Activated CD4-positive, alpha-beta T cell treated with anti-CD3 and anti-CD28 coated beads, Interleukin-2, amount 10 ng/mL, durations not matched to agents 7 days and 5 days (primary cell): ENCODE results near the gene GNB1L. TPM values are rescaled to one million over a fixed set of nuclear protein-coding genes. Genes with fewer than 3 reads are reported as not detected.

Source experiments
- CTCF ChIA-PET: fragments of 350-600 bp; sonication (Branson Sonifier 250); formaldehyde crosslinking; loops from one replicate; lab custom pipeline; 2021; ENCODE audit warnings: antibody characterized with exemption; lab: Charles Lee
- POLR2A ChIA-PET: fragments of 350-600 bp; sonication (Branson Sonifier 250); formaldehyde crosslinking; loops from one replicate; lab custom pipeline; 2021; ENCODE audit warnings: antibody characterized with exemption; lab: Charles Lee
- DNase-seq: peaks from one replicate; pipeline ENCODE4 v3.0.0-alpha.2; 2020
- H3K27ac Mint-ChIP-seq: one replicate; pipeline ENCODE4 v1.8.0; 2021; ENCODE audit warnings: mild to moderate bottlenecking, moderate library complexity, mixed read lengths
- H3K27me3 Mint-ChIP-seq: one replicate; pipeline ENCODE4 v1.8.0; 2021; ENCODE audit warnings: mixed read lengths
- H3K36me3 Mint-ChIP-seq: one replicate; pipeline ENCODE4 v1.8.0; 2021; ENCODE audit warnings: low read depth, mixed read lengths
- H3K4me1 Mint-ChIP-seq: one replicate; pipeline ENCODE4 v1.8.0; 2021; ENCODE audit warnings: mixed read lengths
- H3K4me3 Mint-ChIP-seq: one replicate; pipeline ENCODE4 v1.8.0; 2021; ENCODE audit warnings: mild to moderate bottlenecking, moderate library complexity, mixed read lengths
- H3K9me3 Mint-ChIP-seq: one replicate; pipeline ENCODE4 v1.8.0; 2021; ENCODE audit warnings: mixed read lengths
- total RNA-seq, 2 experiments: library from RNA; stranded (reverse); gene quantifications; one replicate each; pipeline ENCODE4 v1.2.3, GENCODE V29; 2021

GNB1L gene
- total RNA-seq, 2 experiments from 2014 or later, result 5.3 to 7.3 TPM

DNA sequence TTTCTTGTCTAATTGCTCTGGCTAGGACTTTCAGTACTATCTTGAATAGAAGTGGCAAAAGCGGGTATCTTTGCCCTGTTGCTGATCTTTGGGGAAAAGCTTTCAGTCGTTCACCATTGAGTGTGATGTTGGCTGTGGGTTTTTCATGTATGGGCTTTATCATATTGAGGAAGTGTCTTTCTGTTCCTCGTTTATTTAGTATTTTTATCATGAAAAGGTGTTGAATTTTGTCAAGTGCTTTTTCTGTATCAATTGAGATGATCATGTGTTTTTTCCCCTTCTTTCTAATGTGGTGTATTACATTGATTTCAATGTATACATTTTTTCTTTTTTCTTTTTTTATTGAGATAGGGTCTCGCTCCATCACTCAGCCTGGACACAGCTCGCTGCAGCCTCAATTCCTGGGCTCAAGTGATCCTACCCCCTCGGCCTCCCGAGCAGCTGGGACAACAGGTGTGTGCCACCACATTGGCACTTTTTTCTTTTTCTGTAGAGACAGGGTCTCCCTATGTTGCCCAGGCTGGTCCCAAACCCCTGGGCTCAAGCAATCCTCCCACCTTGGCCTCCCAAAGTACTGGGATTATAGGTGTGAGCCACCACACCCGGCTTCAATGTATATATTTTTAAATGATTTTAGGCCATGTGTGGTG lies 5.3 kb upstream of the GNB1L start:
- no peaks in the 10 kb centered on the region for H3K27me3 Mint-ChIP-seq
- ChIA-PET CTCF (no interaction called here), POLR2A (no interaction called here)
- H3K4me1 Mint-ChIP-seq, result peaks cover 14% of the 10 kb centered on the region
- H3K27ac Mint-ChIP-seq, result no peak overlapping the region
- H3K36me3 Mint-ChIP-seq, result peaks cover 7% of the 10 kb centered on the region
- H3K9me3 Mint-ChIP-seq, result no peaks in the 10 kb centered on the region
- H3K4me3 Mint-ChIP-seq, result no peak overlapping the region
- no peak for DNase-seq

GRCh38 chr22:19857382-19857781 lies 2.7 kb upstream of the GNB1L start:
- ChIA-PET POLR2A (no interaction called here), CTCF (no interaction called here)
- Mint-ChIP-seq H3K27ac (no peak overlapping the region), H3K9me3 (no peaks in the 10 kb centered on the region), H3K27me3 (no peaks in the 10 kb centered on the region), H3K4me1 (peaks cover 32% of the 10 kb centered on the region), H3K4me3 (no peak overlapping the region), H3K36me3 (peaks cover 15% of the 10 kb centered on the region)
- no peak for DNase-seq

GRCh38 chr22:19855504-19856409 lies 1.1 kb upstream of the GNB1L start:
- H3K27ac Mint-ChIP-seq, result peak overlapping the region; percentile 97
- peaks cover 35% of the 10 kb centered on the region for H3K4me1 Mint-ChIP-seq
- peaks cover 20% of the 10 kb centered on the region for H3K36me3 Mint-ChIP-seq
- peak overlapping the region; percentile 96 for H3K4me3 Mint-ChIP-seq
- CTCF ChIA-PET, result interaction anchor here (0.6 to 1.3 kb wide), 3 partner anchors 12 to 63 kb away, joined by 3 to 4 read pairs (median 4); no protein-coding TSS in a partner anchor
- POLR2A ChIA-PET, result interaction anchor here (0.6 to 1.0 kb wide), 3 partner anchors 24 to 261 kb away, joined by 3 read pairs; partner anchors contain the start of gene TRMT2A
- no peaks in the 10 kb centered on the region for H3K9me3 Mint-ChIP-seq
- no peaks in the 10 kb centered on the region for H3K27me3 Mint-ChIP-seq
- peak; percentile 48 for DNase-seq

DNA sequence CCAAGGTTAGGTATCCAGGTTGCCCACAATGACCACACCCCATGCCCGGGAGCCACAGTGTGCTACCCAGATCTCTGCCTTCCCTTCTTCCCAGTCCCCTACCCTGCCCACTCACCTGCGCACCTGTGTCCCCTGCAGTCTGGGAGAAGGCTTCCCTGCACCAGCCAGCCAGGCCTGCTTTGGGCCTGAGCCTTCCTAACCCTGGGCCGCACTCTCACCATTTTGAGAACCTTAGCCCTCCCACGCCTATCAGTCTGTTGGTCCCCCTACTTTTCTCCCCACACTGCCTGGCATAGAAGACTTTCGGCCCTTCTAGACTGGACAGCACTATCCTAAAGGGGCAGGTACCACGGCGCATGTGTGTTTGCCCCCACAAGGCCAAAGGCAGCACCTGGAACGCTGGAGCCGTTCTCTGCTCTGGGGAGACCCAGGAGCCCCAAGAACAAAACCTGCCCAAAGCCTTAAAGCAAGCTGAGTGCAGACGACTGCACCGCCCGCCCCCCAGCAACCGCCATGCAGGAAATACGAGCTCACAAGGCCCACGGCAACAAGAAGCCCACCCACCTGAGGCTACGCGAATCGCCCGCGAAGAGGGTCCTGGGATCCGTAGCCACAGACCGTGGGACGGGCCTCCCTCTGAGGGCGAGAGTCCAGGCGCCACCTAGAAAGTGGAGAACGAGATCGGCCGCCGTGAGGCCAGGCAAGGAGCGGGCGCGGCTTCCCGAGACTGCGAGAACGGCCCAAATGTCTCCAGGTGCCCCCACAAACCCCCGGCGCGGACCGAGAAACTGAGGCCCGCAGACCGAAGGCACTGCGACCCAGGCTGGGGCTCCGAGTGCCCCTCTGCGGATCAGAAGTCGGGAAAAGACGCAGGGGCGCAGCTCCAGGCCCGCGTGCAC lies 546 bp downstream of the GNB1L start:
- POLR2A ChIA-PET, result no interaction called here
- Mint-ChIP-seq H3K4me3 (peak overlapping the region; percentile 96), H3K4me1 (peaks cover 42% of the 10 kb centered on the region), H3K27me3 (no peaks in the 10 kb centered on the region), H3K9me3 (no peaks in the 10 kb centered on the region), H3K36me3 (peaks cover 33% of the 10 kb centered on the region), H3K27ac (peak overlapping the region; percentile 97)
- peak; percentile 35 for DNase-seq
- CTCF ChIA-PET, result no interaction called here

DNA sequence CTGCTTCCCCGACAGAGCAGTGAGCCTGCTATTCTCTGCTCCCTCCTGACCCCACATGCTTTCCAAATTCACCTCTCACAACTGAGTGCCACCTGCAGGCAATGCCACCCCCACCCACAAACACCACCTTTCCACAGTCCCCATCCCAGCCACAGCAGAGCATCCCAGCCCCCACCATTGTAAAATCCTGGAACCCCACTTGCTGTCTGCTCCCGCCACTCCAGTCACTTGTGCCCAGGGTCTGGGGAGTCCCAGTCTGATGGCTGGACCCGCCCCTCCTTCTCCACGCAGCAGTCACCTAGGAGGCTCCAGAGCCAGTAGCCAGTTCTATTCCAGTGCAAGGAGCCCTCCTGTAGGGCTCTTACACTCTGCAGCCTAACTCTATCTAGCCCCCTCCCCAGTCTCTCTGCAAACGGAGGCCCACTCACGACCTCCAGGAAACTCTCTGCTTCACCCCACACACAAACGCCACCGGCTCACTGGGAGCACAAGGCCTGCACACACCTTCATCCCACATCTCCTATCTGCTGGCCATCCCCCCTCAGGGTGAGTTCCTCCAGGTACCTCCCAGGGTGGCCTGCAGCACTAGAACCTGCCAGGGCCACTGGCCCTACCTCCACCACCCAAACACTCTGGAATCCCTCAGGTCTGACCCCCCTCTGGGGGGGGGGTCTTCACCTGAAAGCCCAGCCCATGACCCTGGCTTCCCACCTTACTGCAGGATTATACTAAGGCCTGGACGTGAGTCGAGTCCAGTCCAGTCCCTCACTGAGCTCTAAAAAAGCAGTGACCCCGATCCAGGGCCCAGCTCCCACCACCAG lies 1.4 kb downstream of the GNB1L start:
- CTCF ChIA-PET, result no interaction called here
- Mint-ChIP-seq H3K27me3 (no peaks in the 10 kb centered on the region), H3K27ac (peak overlapping the region; percentile 97), H3K4me3 (peak overlapping the region; percentile 96), H3K36me3 (peaks cover 33% of the 10 kb centered on the region), H3K9me3 (no peaks in the 10 kb centered on the region), H3K4me1 (peaks cover 42% of the 10 kb centered on the region)
- POLR2A ChIA-PET, result no interaction called here
- DNase-seq, result no peak

DNA sequence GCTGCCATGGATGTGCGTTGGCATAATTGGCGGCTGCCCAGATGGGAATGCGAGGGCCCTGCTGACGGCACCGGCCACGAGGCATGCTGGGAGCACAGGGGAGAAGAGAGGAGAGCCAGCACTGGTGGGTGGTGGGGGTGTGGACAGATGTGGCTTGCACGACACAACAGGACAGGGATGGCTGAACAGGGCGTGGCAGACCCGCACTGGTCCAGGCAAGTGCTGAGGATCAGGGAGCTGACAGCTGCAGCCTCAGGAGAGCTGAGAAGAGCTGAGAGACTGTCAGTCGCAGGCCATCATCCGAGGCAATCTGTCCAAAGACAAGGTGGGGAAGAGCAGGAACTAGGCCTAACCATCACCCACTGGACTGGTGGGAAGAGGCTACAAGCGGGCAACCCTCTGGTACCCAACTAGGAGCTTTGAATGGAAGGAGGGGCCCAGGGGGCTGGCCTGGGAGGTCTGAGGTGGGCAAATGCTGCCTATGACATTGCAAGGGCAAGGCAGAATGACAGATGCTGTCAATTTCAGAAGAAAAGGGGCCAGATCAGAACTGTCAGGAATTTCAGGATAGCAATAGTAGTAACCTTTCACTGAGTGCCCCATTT lies 2.4 kb downstream of the GNB1L start:
- Mint-ChIP-seq H3K4me1 (peaks cover 43% of the 10 kb centered on the region), H3K36me3 (peaks cover 40% of the 10 kb centered on the region), H3K27me3 (no peaks in the 10 kb centered on the region), H3K4me3 (peak overlapping the region; percentile 96), H3K9me3 (no peaks in the 10 kb centered on the region), H3K27ac (no peak overlapping the region)
- no peak for DNase-seq
- ChIA-PET POLR2A (no interaction called here), CTCF (no interaction called here)

DNA sequence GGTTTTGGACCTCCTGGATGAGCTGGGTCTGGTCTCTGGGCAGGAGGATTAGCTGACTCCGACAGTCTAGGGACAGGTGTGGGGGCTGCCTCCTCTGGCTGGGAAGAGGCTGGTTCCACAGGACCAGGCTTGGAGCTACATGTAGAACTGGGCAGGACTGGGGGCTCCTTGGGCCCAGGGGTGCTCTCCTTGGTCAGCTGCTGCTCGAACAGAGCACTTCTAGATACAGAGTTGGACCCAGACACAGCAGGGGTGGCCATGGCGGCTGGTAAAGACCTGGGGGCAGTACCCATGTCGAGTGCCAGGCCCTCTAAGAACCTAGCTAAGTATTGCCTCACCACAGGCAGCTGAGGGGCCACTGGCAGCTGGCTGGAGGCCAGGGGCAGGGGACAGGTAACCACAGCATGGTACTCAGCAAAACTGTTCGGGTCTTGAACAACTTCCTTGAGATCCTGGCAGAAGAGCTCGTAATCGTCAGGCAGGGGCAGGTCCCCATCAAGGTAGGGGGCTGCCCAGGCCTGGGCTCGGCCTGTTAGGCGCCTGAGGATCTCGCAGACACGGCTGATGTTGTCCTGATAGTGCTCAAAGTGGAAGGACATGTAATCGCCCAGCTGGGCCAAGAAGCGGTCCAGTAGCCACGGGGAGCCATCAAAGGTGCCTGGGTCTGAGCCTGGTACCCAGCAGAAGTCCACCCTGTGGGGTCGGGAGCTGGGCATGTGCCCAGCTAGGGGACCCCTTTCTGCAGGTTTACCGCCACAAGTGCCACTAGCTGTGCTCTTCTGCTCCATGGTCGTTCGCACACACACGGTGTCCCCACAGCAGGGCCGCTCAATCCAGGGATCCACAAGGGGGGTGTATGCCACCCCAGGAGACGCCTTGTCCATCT lies 3.1 kb downstream of the GNB1L start:
- H3K27ac Mint-ChIP-seq, result no peak overlapping the region
- no peaks in the 10 kb centered on the region for H3K27me3 Mint-ChIP-seq
- POLR2A ChIA-PET, result no interaction called here
- H3K4me1 Mint-ChIP-seq, result peaks cover 36% of the 10 kb centered on the region
- CTCF ChIA-PET, result no interaction called here
- no peaks in the 10 kb centered on the region for H3K9me3 Mint-ChIP-seq
- H3K36me3 Mint-ChIP-seq, result peaks cover 37% of the 10 kb centered on the region
- H3K4me3 Mint-ChIP-seq, result no peak overlapping the region
- no peak for DNase-seq

DNA sequence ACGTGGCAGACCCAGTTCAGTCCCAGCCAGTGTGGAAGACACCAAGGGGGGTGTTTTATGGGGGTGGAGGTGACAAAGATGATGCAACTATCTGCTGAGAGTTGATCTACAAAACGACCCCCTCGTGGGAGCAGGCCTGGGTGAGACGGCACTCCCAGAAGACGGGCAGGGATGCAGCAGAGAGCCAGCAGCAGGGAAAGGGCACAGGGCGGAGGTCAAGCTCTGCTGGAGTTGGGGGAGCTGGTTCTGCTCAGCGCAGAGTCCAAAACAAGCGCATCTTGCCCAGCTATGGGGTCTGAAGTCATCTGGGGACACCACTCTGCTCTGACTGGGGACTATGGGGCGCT lies 3.9 kb downstream of the GNB1L start:
- ChIA-PET POLR2A (no interaction called here), CTCF (no interaction called here)
- Mint-ChIP-seq H3K27me3 (no peaks in the 10 kb centered on the region), H3K9me3 (no peaks in the 10 kb centered on the region), H3K4me1 (peaks cover 33% of the 10 kb centered on the region), H3K27ac (peak overlapping the region; percentile 57), H3K36me3 (peaks cover 37% of the 10 kb centered on the region), H3K4me3 (no peak overlapping the region)
- DNase-seq, result no peak

DNA sequence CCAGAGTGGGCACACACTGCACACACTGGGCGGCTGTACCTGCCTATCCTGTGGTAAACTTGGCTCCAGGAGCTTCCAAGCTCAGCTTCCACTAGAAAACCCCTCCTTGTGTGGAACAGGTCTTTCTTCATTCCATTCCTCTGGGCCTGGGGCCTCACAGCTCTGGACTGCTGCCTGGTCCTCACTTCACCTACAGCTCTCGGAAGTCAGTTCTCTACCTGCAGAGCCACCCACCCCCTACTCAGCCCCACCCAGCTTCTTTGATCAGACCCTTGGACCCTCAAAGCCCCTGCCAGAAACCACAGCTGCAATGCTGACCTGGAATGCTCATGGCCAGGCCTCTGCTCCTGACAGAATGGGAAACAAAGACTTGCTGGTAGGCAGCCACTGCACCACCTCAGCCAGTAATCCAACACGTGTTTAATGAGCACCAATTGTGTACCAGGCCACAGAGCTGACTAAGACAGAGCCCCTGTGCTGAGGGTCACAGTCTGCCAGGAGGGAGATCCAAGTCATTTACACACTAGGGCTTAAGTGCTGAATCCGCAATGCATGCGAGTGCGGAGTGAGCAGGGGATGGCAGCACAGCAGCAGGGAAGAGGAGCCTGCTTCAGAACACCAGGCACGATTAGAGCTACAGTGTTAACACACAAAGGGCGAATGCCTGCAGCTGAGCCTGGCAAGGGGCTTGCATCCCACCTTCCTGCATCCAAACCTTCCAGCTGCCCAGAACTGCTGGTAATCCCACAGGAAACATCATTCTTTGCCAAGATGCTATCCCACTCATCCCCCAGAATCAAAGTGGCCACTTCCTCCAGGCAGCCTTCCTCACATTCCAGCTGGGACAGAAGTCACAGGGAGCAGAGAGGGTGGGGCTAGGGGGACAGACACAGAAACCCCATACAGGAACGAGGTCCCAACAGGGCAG lies 4.6 kb downstream of the GNB1L start:
- POLR2A ChIA-PET, result no interaction called here
- CTCF ChIA-PET, result no interaction called here
- peaks cover 37% of the 10 kb centered on the region for H3K36me3 Mint-ChIP-seq
- H3K27ac Mint-ChIP-seq, result peak overlapping the region; percentile 57
- no peaks in the 10 kb centered on the region for H3K27me3 Mint-ChIP-seq
- H3K4me3 Mint-ChIP-seq, result no peak overlapping the region
- peaks cover 36% of the 10 kb centered on the region for H3K4me1 Mint-ChIP-seq
- no peak for DNase-seq
- no peaks in the 10 kb centered on the region for H3K9me3 Mint-ChIP-seq
